Gastroesophageal sphincter (tissue), 4 donors: ENCODE measurements around the gene NUP62. TPM values are rescaled to one million over a fixed set of nuclear protein-coding genes. Genes with fewer than 3 reads are reported as not detected.

Experiments
- ATAC-seq: fragments of 150-250 bp; one replicate; pipeline ENCODE4 v1.9.1; 2016; ENCODE audit warnings: mild to moderate bottlenecking, moderate library complexity
- H3K27ac ChIP-seq, 4 donors: fragments of 200-600 bp; sonication (generic) in 3 of 4; 1 replicate in 3 of 4; 2 replicates in 1 of 4; pipeline ENCODE4 v1.5.1; 2016 to 2019
- H3K27me3 ChIP-seq: fragments of 200-600 bp; sonication (generic); one replicate; pipeline ENCODE4 v1.5.1; 2019
- H3K36me3 ChIP-seq, 2 donors: fragments of 200-600 bp; sonication (generic); one replicate each; pipeline ENCODE4 v1.5.1; 2019; ENCODE audit warnings: control low read depth in 1 of 2
- H3K4me1 ChIP-seq, 3 donors: fragments of 200-600 bp; sonication (generic); 1 replicate in 2 of 3; 2 replicates in 1 of 3; pipeline ENCODE4 v1.5.1; 2016 to 2019; ENCODE audit warnings: control low read depth in 2 of 3
- H3K4me3 ChIP-seq, 2 donors: fragments of 200-600 bp; sonication (generic); one replicate each; pipeline ENCODE4 v1.5.1; 2019; ENCODE audit warnings: mild to moderate bottlenecking in 1 of 2, moderate library complexity in 1 of 2
- H3K9me3 ChIP-seq, 3 donors: fragments of 200-600 bp; sonication (generic); one replicate each; pipeline ENCODE4 v1.5.1; 2017 to 2019; ENCODE audit warnings: control low read depth in 2 of 3
- EP300 ChIP-seq: sonication (generic); formaldehyde crosslinking; IDR thresholded peaks from one replicate; pipeline ENCODE4 v1.6.1; 2017; ENCODE audit warnings: antibody characterized with exemption, mild to moderate bottlenecking
- POLR2A ChIP-seq, 2 donors: fragments of 450-650 bp; IDR thresholded peaks; one replicate each; pipeline ENCODE4 v1.6.1; 2017; ENCODE audit warnings: antibody characterized with exemption in 2 of 2, mild to moderate bottlenecking in 2 of 2, moderate library complexity in 1 of 2
- POLR2AphosphoS5 ChIP-seq: sonication (generic); formaldehyde crosslinking; IDR thresholded peaks from one replicate; pipeline ENCODE4 v1.6.1; 2017; ENCODE audit warnings: antibody characterized with exemption
- WGBS, 2 donors: methylation state at CpG; one replicate each; pipeline ENCODE4 v1.1.5; 2018; ENCODE audit warnings: low coverage in 1 of 2; 5-methylcytosine and 5-hydroxymethylcytosine counted together
- total RNA-seq, 4 donors: library from RNA; depleted of rRNA; stranded (reverse); fragments of >200 nt; gene quantifications; one replicate each; pipeline ENCODE4 v1.1.0, GENCODE V29; 2016
- TF ChIP-seq, protein P1 (sequence below), 4 experiments: fragments of 200-600 bp in 2 of 4; fragments of 450-650 bp in 2 of 4; sonication (generic) in 1 of 4; IDR thresholded peaks; one replicate each; pipeline ENCODE4 v1.5.1; 2017 to 2019; ENCODE audit warnings: antibody characterized with exemption in 4 of 4, mild to moderate bottlenecking in 2 of 4, moderate library complexity in 2 of 4

Gene NUP62
- total RNA-seq, 4 donors from 2014 or later, result 30.1 to 43.2 (median 37.7) TPM

DNA sequence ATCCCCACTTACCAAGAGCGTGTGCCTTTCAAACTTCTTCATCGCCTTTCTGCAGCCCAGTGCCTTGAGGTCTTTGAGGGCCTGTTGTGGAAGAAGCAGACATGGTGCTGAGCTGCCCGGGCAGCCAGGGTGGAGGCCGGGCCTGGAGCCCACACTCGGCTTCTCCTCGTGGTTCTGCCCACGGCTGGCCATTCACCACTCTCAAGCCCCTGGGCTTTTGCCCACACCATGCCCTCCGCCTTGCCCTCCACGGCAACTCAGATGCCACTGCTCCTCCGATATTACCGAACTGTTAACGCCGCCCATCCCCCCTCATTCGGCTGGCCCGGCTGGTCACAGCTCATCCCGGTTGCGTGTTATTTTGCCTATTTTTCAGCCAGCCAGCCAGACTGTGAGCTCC is 37.9 kb downstream of the NUP62 start:
- H3K4me1 ChIP-seq, result peaks cover 0 to 17% (median 11%) of the 10 kb centered on the region in 3 donors
- no peak for ATAC-seq
- peaks cover 0 to 30% of the 10 kb centered on the region in 2 donors for H3K36me3 ChIP-seq
- WGBS, 2 donors, result 52 to 82% methylated on average over 7 to 14 of the region's 17 CpGs
- no peak overlapping the region for H3K4me3 ChIP-seq
- H3K27ac ChIP-seq, result no peak overlapping the region
- H3K27me3 ChIP-seq, result peaks cover 34% of the 10 kb centered on the region
- H3K9me3 ChIP-seq, result no peaks in the 10 kb centered on the region
- TF ChIP-seq POLR2AphosphoS5 (no peak), POLR2A (IDR thresholded peaks at IDR 0.05) (no peak), EP300 (no peak)
- TF ChIP-seq, protein P1, sequence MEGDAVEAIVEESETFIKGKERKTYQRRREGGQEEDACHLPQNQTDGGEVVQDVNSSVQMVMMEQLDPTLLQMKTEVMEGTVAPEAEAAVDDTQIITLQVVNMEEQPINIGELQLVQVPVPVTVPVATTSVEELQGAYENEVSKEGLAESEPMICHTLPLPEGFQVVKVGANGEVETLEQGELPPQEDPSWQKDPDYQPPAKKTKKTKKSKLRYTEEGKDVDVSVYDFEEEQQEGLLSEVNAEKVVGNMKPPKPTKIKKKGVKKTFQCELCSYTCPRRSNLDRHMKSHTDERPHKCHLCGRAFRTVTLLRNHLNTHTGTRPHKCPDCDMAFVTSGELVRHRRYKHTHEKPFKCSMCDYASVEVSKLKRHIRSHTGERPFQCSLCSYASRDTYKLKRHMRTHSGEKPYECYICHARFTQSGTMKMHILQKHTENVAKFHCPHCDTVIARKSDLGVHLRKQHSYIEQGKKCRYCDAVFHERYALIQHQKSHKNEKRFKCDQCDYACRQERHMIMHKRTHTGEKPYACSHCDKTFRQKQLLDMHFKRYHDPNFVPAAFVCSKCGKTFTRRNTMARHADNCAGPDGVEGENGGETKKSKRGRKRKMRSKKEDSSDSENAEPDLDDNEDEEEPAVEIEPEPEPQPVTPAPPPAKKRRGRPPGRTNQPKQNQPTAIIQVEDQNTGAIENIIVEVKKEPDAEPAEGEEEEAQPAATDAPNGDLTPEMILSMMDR (IDR thresholded peaks at IDR 0.05), result no peak

DNA sequence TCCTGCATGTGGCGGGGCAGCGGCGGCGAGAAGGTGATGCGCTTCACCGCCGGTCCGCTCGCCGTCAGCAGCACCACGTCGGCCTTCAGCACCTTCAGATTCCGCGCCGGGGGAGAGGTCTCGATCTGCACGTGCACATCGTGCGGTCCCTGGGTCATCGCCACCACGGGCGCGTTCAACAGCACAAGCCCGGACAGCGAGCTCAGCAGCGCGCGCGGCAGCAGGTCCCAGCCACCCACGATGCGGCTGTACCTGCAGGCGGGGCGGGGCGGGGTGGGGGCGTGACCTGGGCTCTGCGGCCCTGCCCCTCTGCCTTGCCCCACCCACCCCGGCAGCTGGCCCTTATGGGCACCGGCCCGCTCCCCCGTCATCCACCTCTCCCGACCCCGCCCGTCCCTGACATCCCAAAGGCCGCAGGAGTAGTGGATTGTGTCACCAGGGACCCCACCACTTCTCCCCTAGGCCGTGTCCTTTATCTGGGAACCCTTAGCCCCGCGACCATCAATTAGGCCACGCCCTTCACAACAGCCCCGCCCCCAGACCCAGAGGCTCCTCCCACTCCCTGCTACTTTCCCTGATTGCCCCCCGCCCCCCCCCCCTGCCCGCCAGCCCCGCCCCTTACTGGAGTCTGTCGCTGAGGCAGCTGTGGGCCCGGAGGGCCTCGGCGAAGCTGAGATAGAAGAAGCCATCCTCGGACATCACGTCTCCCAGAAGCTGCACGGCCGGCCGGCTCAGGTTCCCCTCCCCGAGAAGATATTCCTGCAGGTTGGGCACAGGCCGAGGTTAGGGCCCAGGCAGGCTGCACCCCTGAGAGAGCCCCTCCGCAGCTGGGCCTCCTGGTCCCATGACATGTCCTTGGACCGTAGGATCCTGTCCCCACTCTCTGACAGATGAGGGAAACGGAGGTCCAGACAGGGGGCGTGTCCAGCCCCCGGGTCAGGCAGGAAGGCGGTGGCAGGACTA is 38.7 kb downstream of the NUP62 start:
- ATAC-seq, result peak; percentile 40
- WGBS, 2 donors, result 6 to 8% methylated on average over 4 to 7 of the region's 69 CpGs
- H3K36me3 ChIP-seq, result peaks cover 0 to 37% of the 10 kb centered on the region in 2 donors
- H3K27ac ChIP-seq, result no peak overlapping the region
- H3K4me1 ChIP-seq, result peaks cover 0 to 17% (median 11%) of the 10 kb centered on the region in 3 donors
- no peak for TF ChIP-seq POLR2AphosphoS5
- TF ChIP-seq, protein P1 (IDR thresholded peaks at IDR 0.05), result no peak
- no peak for TF ChIP-seq POLR2A (IDR thresholded peaks at IDR 0.05)
- TF ChIP-seq EP300, result no peak
- peaks cover 34% of the 10 kb centered on the region for H3K27me3 ChIP-seq
- no peaks in the 10 kb centered on the region for H3K9me3 ChIP-seq
- peak overlapping the region in 1 of 2 donors; percentile 35 for H3K4me3 ChIP-seq

DNA sequence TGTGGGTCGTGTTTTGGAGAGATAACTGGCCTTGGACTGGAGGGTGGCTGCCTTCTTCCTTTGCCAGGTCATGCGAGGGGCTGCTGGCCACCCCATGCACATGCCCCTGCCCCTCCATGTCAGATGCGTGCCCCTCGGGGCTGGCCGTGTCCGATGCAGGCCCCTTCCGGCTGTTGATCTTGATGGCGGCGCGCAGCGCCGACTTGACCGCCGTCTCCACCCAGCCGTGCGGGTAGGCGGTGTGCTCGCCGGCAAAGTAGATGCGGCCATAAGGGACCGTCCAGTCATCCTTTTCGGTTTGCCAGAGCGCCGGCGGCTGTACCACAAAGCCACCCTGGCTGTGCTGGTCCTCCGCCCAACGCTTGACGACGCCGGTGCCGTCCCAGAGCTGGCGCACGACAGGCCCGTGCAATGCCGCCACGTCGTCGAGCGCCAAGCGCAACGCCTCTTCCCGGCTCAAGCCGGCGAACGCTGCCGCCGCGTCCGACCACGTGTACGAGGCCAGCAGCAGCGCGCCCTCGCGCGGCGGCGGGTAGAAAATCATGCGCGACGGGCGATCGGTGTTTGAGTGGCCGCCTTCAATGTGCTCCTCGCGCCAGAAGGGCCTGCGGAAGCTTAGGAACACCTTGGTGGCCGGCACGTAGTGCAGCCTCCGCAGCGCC is 39.5 kb downstream of the NUP62 start:
- H3K36me3 ChIP-seq, result peaks cover 0 to 46% of the 10 kb centered on the region in 2 donors
- no peaks in the 10 kb centered on the region for H3K9me3 ChIP-seq
- peaks cover 0 to 17% (median 11%) of the 10 kb centered on the region in 3 donors for H3K4me1 ChIP-seq
- peak overlapping the region in 1 of 2 donors; percentile 35 for H3K4me3 ChIP-seq
- WGBS, 2 donors, result 79% methylated on average over 7 of the region's 71 CpGs; no CpG with 5 or more reads in 1 of the 2 donors
- peaks cover 34% of the 10 kb centered on the region for H3K27me3 ChIP-seq
- peak; percentile 79 for ATAC-seq
- H3K27ac ChIP-seq, result no peak overlapping the region
- no peak for TF ChIP-seq EP300
- no peak for TF ChIP-seq POLR2A (IDR thresholded peaks at IDR 0.05)
- TF ChIP-seq, protein P1 (IDR thresholded peaks at IDR 0.05), result peak in 3 of 4 experiments; percentile 72 to 81 (median 79)
- TF ChIP-seq POLR2AphosphoS5, result peak; percentile 55

DNA sequence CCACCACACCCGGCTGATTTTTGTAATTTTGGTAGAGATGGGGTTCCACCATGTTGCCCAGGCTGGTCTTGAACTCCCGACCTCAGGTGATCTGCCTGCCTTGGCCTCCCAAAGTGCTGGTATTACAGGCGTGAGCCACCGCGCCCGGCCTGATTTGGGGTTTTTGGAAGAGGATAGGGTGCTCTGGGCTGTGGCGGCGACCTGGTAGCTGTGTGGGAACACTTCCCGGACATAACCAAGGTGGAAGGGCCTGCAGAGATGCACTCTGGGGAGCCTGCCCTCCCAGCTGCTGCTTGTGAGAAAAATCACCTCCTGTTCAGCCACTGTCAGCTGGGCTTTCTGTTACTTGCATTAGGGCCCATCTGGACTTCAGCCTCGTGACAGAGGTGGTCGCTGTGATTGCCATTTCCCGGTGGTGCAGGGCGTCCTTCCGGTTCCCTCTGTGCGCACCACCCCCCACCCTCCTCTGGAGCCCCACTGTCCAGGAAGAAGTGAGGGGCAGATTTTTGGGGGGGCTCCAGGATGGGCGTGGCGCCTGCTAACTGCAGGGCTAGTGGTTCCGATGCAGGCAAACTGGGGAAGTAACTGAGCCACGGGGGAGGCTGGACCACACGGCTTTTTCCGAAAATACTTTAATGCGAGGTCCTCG is 40.1 kb downstream of the NUP62 start:
- Histone ChIP-seq H3K9me3 (no peaks in the 10 kb centered on the region), H3K27me3 (peaks cover 34% of the 10 kb centered on the region), H3K4me1 (peaks cover 0 to 17% (median 11%) of the 10 kb centered on the region in 3 donors), H3K36me3 (peaks cover 0 to 52% of the 10 kb centered on the region in 2 donors), H3K4me3 (no peak overlapping the region), H3K27ac (no peak overlapping the region)
- 67 to 93% methylated on average over 1 to 2 of the region's 23 CpGs for WGBS, 2 donors
- no peak for TF ChIP-seq POLR2A (IDR thresholded peaks at IDR 0.05)
- TF ChIP-seq EP300, result no peak
- TF ChIP-seq POLR2AphosphoS5, result no peak
- TF ChIP-seq, protein P1 (IDR thresholded peaks at IDR 0.05), result no peak
- no peak for ATAC-seq
